Fibroblast of mammary gland (primary cell): ENCODE measurements around the gene LHFPL3.

Source experiments
- DNase-seq: peaks from one replicate; pipeline ENCODE4 v3.0.0-alpha.2; 2010; ENCODE audit warnings: low read depth
- H3K4me3 ChIP-seq: 2 replicates; pipeline ENCODE4 v1.5.1; 2011; ENCODE audit warnings: low read depth, mild to moderate bottlenecking, low read length, moderate library complexity; ENCODE audit not compliant: control insufficient read depth
- TF ChIP-seq, protein P1 (sequence below): conservative IDR thresholded peaks from 2 replicates; pipeline ENCODE4 v1.5.1; 2011; ENCODE audit warnings: low read depth, low read length, inconsistent platforms; ENCODE audit not compliant: control insufficient read depth, insufficient read depth

LHFPL3 gene

DNA sequence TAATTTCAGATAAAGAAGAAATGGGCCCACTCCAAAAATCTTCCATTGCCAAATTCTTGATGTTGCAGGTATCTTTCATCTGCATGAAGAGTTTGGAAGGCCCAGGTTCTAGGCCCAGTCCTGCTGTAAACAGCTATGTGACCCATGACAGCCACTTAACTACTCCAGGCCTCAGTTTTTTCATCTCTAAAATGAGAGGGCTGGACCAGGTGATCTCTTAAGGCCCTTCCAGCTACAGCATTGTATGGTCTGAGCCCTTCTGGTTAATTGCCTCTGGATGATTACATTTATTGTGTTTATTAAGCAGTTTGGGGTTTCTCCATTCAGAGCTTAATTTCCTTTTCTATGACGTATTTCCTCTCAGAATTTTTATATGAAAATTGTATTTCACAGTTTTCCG, 494.8 kb downstream of the LHFPL3 start:
- no peak overlapping the region for H3K4me3 ChIP-seq
- DNase-seq = no peak
- TF ChIP-seq, protein P1, sequence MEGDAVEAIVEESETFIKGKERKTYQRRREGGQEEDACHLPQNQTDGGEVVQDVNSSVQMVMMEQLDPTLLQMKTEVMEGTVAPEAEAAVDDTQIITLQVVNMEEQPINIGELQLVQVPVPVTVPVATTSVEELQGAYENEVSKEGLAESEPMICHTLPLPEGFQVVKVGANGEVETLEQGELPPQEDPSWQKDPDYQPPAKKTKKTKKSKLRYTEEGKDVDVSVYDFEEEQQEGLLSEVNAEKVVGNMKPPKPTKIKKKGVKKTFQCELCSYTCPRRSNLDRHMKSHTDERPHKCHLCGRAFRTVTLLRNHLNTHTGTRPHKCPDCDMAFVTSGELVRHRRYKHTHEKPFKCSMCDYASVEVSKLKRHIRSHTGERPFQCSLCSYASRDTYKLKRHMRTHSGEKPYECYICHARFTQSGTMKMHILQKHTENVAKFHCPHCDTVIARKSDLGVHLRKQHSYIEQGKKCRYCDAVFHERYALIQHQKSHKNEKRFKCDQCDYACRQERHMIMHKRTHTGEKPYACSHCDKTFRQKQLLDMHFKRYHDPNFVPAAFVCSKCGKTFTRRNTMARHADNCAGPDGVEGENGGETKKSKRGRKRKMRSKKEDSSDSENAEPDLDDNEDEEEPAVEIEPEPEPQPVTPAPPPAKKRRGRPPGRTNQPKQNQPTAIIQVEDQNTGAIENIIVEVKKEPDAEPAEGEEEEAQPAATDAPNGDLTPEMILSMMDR = no peak

DNA sequence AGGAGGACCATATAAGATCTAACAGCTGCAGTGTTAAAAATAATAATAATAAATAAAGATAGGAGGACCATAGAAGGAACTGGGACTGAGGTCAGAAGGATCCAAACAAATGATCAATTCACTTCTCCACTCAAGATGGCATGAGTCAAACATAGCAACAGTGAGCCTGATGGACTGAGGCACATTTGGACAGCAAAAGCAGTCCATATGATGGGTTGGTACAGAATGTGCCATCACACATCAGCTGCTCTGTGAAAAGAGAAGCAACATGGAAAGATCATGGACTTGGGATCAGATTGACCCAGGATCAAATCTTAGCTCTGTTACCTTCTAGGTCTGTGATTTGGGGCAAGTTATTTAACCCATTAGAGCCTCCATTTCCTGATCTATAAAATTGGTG, 496.7 kb downstream of the LHFPL3 start:
- TF ChIP-seq, protein P1 = no peak
- no peak for DNase-seq
- H3K4me3 ChIP-seq = no peak overlapping the region

DNA sequence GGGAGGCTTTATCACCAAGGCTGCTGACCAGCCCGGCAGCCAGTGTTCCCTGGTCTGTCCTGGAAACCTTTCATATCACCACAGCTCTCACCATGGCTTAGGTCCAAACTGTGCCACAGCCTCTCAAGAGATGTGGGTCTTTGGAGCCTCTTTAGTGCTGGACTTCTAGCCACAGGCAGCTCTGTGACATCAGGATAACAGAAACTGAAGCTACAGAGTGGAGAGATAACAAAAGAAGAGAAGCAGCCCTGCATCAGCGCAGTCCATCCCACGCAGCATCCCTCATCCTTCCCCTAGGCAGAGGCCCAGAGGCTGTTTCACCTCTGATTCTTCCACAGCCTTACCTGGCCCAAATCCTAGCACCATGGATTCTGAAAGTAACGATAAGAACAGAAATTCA, 497.7 kb downstream of the LHFPL3 start:
- H3K4me3 ChIP-seq = no peak overlapping the region
- TF ChIP-seq, protein P1 = no peak
- no peak for DNase-seq

DNA sequence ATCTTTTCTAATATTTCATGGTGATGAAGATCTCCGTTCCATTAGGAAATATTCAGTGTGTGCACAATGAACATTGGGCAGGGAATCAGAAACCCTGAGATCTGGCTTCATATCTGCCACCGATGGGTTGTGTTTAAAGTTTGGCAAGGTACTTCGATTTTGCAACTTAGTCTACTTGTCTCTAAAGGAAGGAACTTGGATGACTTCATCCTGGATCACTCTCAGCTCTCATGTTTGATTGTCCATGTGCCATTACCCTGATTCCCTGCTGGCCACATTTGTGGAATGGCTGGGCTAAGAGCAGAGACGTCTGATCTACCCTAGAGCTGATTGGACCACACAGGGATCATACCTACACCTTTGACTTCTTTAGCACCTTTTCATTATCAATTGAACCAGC, 508.6 kb downstream of the LHFPL3 start:
- DNase-seq = peak; percentile 15
- TF ChIP-seq, protein P1 = no peak
- H3K4me3 ChIP-seq = no peak overlapping the region

DNA sequence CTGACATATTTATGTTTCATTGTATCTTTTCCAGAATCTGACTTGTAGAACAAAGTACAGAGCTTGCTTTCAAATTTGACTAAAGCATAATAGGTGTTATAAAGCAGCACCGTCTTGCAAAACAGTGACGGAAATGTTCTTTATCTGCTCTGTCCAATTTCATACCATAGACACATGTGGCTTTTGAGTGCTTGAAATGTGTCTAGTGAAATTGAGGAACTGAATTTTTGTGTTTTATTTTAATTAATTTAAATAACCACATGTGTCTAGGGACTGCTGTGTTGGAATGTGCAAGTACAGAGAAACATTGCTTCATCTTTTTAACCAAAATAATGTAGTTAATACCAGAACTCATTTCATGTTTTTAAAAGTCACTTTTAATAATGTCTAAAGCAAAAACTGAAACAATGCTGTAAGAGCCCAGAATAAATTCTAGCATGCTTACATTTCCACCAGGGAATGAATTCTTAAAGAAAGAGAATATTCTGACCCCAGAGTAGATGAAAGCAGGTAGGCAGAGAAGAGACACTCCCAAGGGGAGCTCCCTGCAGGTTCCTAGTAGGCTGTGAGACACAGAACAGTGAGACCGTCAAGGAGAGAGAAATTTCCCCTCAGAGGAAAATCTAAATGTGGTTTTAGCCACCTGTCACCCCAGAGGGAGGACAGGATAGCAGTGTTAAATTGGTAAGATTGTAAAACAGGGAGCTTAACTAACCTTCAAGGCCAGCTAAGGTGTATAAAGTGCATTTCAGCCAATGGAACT, 510.3 kb downstream of the LHFPL3 start:
- no peak overlapping the region for H3K4me3 ChIP-seq
- TF ChIP-seq, protein P1 = no peak
- no peak for DNase-seq

DNA sequence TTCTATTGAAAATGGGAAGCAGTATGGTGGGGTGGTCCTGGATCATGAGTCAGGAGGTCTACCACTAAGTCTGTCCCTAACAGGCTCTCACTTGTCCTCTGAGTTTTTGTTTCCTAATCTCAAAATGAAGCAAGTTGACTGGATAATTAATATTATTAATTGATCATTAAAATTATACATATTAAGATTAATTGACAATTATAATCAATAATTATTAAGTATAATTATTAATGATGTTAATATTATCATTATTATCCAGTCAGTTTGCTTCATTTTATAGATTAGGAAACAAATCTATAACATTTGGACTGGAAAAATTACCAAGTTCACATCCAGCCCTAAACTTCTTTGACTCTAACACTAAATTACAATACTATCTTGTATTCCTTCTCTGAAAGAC, 511.4 kb downstream of the LHFPL3 start:
- TF ChIP-seq, protein P1 = no peak
- no peak overlapping the region for H3K4me3 ChIP-seq
- no peak for DNase-seq

DNA sequence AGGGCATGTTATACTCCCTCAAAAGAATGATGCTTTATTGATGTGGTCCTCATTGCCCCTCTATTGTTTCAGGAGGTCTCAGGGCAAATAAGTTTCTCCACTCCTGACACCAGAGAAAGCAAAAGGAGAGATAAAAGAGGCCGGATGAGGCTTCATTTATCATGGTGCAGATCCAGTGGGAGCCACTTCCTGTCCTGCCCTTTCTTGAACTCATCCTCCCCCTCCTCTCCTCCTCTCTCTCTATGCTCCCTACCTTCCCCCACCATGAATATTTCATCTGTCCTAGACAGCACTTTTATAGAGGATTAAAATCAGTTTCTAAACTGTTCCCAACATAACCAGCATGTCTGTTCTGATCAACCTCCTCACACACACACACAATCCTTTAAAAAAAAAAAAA, 513.4 kb downstream of the LHFPL3 start:
- DNase-seq = no peak
- no peak overlapping the region for H3K4me3 ChIP-seq
- TF ChIP-seq, protein P1 = no peak
